Neural cell (in vitro differentiated cells): ENCODE data around the gene AHCYL1. TPM values are rescaled to one million over a fixed set of nuclear protein-coding genes. Genes with fewer than 3 reads are reported as not detected.
A peak's percentile ranks its signal among the peaks of the same experiment; 100 is the strongest.

Experiments used
- H2AFZ ChIP-seq: fragments of 200-600, 300-800 bp; sonication (generic), shearing (Covaris generic); 2 replicates; pipeline ENCODE4 v1.6.0; 2014; ENCODE audit warnings: low read depth, mild to moderate bottlenecking, antibody characterized with exemption, low read length, moderate library complexity
- H3F3A ChIP-seq: fragments of 200-600 bp; shearing (Covaris generic); 2 replicates; pipeline ENCODE4 v1.6.1; 2016; ENCODE audit warnings: mild to moderate bottlenecking, moderate library complexity, mixed read lengths, antibody characterized with exemption, low read length; ENCODE audit not compliant: insufficient read depth, poor library complexity, severe bottlenecking
- H3K27ac ChIP-seq: fragments of 200-600, 300-800 bp; sonication (generic), shearing (Covaris generic); 2 replicates; pipeline ENCODE4 v1.5.1; 2014; ENCODE audit warnings: mild to moderate bottlenecking, low read length, moderate library complexity
- H3K27me3 ChIP-seq: fragments of 300-800, 200-600 bp; sonication (generic), shearing (Covaris generic); 2 replicates; pipeline ENCODE4 v1.6.0; 2014; ENCODE audit warnings: mild to moderate bottlenecking, low read depth, low read length, moderate library complexity; ENCODE audit not compliant: insufficient read depth
- H3K36me3 ChIP-seq: fragments of 300-800, 200-600 bp; sonication (generic), shearing (Covaris generic); 2 replicates; pipeline ENCODE4 v1.5.1; 2014; ENCODE audit warnings: mild to moderate bottlenecking, antibody characterized with exemption, low read length, moderate library complexity; ENCODE audit not compliant: insufficient read depth
- H3K4me2 ChIP-seq: fragments of 300-800, 200-600 bp; sonication (generic), shearing (Covaris generic); 2 replicates; pipeline ENCODE4 v1.6.0; 2014; ENCODE audit warnings: mild to moderate bottlenecking, low read length
- H3K4me3 ChIP-seq: fragments of 300-800, 200-600 bp; sonication (generic), shearing (Covaris generic); 2 replicates; pipeline ENCODE4 v1.5.1; 2014; ENCODE audit warnings: mild to moderate bottlenecking, low read length, moderate library complexity
- H3K79me2 ChIP-seq: fragments of 200-600 bp; shearing (Covaris generic); replicated peaks from 2 replicates; pipeline ENCODE4 v1.6.0; 2014; ENCODE audit warnings: mild to moderate bottlenecking, low read length, moderate library complexity; ENCODE audit not compliant: insufficient read depth
- H3K9ac ChIP-seq: fragments of 300-800, 200-600 bp; sonication (generic), shearing (Covaris generic); 2 replicates; pipeline ENCODE4 v1.6.1; 2016; ENCODE audit warnings: mild to moderate bottlenecking, low read length, mixed read lengths
- H3K9me2 ChIP-seq: fragments of 200-600 bp; shearing (Covaris generic); 2 replicates; pipeline ENCODE4 v1.6.1; 2016; ENCODE audit warnings: mild to moderate bottlenecking, low read length, mixed read lengths; ENCODE audit not compliant: insufficient read depth
- H3K9me3 ChIP-seq: fragments of 200-600, 300-800 bp; sonication (generic), shearing (Covaris generic); 2 replicates; pipeline ENCODE4 v1.6.1; 2016; ENCODE audit warnings: mild to moderate bottlenecking, mixed run types, low read length, moderate library complexity, mixed read lengths
- H4K20me1 ChIP-seq: fragments of 200-600 bp; shearing (Covaris generic); 2 replicates; pipeline ENCODE4 v1.6.1; 2016; ENCODE audit warnings: mild to moderate bottlenecking, mixed run types; ENCODE audit not compliant: insufficient read depth
- EP300 ChIP-seq: fragments of 450-650 bp; conservative IDR thresholded peaks from 2 replicates; pipeline ENCODE4 v1.6.1; 2014; ENCODE audit warnings: antibody characterized with exemption, mild to moderate bottlenecking, moderate library complexity; ENCODE audit not compliant: poor library complexity, severe bottlenecking
- EZH2 ChIP-seq: fragments of 200-600, 300-800 bp; shearing (Covaris generic), sonication (generic); IDR thresholded peaks from 2 replicates; pipeline ENCODE4 v1.6.1; 2014; ENCODE audit warnings: antibody characterized with exemption, low read length, borderline replicate concordance, mild to moderate bottlenecking; ENCODE audit not compliant: insufficient read depth, poor library complexity, severe bottlenecking
- MXI1 ChIP-seq: fragments of 450-650 bp; conservative IDR thresholded peaks from 2 replicates; pipeline ENCODE4 v1.6.1; 2014; ENCODE audit warnings: antibody characterized with exemption, mild to moderate bottlenecking; ENCODE audit not compliant: poor library complexity, severe bottlenecking
- POLR2AphosphoS5 ChIP-seq: IDR thresholded peaks from 2 replicates; pipeline ENCODE4 v1.6.1; 2012
- RAD21 ChIP-seq: fragments of 450-650 bp; conservative IDR thresholded peaks from 2 replicates; pipeline ENCODE4 v1.6.1; 2014; ENCODE audit warnings: antibody characterized with exemption, mild to moderate bottlenecking, moderate library complexity
- SMC3 ChIP-seq: fragments of 450-650 bp; conservative IDR thresholded peaks from 2 replicates; pipeline ENCODE4 v1.6.1; 2014; ENCODE audit warnings: antibody characterized with exemption, mild to moderate bottlenecking, moderate library complexity; ENCODE audit not compliant: poor library complexity
- TAF1 ChIP-seq: IDR thresholded peaks from 2 replicates; pipeline ENCODE4 v1.6.1; 2012; ENCODE audit warnings: low read depth
- polyA plus RNA-seq: library from polyadenylated mRNA; depleted of rRNA; stranded (reverse); fragments of >200 nt; gene quantifications from 2 replicates; pipeline ENCODE4 v1.2.3, GENCODE V29; 2014
- TF ChIP-seq, protein P1 (sequence below): fragments of 450-650 bp; IDR thresholded peaks from 2 replicates; pipeline ENCODE4 v1.5.1; 2014; ENCODE audit warnings: antibody characterized with exemption, mild to moderate bottlenecking, moderate library complexity; ENCODE audit not compliant: poor library complexity, severe bottlenecking
- TF ChIP-seq, protein P2 (sequence below): IDR thresholded peaks from 2 replicates; pipeline ENCODE4 v1.6.1; 2012; ENCODE audit warnings: borderline replicate concordance

The AHCYL1 gene
- polyA plus RNA-seq, 1 donor from 2014 or later = 48.7 TPM

DNA sequence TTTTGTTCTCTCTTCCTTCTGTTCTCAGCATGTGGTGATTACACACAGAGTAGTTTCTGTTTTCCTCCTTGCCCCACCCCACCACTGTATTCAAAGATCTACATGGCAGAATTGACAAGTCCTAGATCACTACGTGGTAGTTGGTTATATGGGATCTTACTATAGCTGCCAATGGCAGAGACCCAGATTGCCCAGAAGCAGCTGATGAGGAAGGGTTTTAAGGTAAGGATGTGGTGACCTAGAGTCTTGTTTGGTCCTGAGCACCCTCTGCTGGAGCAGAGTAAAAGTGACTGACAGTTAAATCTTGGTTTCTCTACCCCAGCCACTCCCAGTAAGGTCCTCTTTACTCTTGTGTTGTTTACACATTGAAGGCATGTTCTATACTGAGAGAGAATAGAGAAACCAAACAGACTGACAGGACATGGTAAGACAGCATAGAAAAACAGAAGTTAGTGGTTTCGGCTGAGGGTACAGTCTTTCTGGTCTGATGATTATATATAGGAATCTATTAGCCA, 27.0 kb downstream of the AHCYL1 start:
- no peaks in the 10 kb centered on the region for H3K79me2 ChIP-seq
- no peak overlapping the region for H3K9ac ChIP-seq
- peak; percentile 29 for TF ChIP-seq RAD21
- no peak for TF ChIP-seq EP300
- no peak for TF ChIP-seq POLR2AphosphoS5
- TF ChIP-seq SMC3 = peak; percentile 38
- TF ChIP-seq, protein P1, sequence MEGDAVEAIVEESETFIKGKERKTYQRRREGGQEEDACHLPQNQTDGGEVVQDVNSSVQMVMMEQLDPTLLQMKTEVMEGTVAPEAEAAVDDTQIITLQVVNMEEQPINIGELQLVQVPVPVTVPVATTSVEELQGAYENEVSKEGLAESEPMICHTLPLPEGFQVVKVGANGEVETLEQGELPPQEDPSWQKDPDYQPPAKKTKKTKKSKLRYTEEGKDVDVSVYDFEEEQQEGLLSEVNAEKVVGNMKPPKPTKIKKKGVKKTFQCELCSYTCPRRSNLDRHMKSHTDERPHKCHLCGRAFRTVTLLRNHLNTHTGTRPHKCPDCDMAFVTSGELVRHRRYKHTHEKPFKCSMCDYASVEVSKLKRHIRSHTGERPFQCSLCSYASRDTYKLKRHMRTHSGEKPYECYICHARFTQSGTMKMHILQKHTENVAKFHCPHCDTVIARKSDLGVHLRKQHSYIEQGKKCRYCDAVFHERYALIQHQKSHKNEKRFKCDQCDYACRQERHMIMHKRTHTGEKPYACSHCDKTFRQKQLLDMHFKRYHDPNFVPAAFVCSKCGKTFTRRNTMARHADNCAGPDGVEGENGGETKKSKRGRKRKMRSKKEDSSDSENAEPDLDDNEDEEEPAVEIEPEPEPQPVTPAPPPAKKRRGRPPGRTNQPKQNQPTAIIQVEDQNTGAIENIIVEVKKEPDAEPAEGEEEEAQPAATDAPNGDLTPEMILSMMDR = peak; percentile 39
- TF ChIP-seq MXI1 = no peak
- no peak for TF ChIP-seq TAF1
- TF ChIP-seq, protein P2, sequence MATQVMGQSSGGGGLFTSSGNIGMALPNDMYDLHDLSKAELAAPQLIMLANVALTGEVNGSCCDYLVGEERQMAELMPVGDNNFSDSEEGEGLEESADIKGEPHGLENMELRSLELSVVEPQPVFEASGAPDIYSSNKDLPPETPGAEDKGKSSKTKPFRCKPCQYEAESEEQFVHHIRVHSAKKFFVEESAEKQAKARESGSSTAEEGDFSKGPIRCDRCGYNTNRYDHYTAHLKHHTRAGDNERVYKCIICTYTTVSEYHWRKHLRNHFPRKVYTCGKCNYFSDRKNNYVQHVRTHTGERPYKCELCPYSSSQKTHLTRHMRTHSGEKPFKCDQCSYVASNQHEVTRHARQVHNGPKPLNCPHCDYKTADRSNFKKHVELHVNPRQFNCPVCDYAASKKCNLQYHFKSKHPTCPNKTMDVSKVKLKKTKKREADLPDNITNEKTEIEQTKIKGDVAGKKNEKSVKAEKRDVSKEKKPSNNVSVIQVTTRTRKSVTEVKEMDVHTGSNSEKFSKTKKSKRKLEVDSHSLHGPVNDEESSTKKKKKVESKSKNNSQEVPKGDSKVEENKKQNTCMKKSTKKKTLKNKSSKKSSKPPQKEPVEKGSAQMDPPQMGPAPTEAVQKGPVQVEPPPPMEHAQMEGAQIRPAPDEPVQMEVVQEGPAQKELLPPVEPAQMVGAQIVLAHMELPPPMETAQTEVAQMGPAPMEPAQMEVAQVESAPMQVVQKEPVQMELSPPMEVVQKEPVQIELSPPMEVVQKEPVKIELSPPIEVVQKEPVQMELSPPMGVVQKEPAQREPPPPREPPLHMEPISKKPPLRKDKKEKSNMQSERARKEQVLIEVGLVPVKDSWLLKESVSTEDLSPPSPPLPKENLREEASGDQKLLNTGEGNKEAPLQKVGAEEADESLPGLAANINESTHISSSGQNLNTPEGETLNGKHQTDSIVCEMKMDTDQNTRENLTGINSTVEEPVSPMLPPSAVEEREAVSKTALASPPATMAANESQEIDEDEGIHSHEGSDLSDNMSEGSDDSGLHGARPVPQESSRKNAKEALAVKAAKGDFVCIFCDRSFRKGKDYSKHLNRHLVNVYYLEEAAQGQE = no peak
- TF ChIP-seq EZH2 = no peak
- no peak overlapping the region for H3K27ac ChIP-seq
- H4K20me1 ChIP-seq = no peaks in the 10 kb centered on the region
- H3K9me3 ChIP-seq = no peaks in the 10 kb centered on the region
- H2AFZ ChIP-seq = no peak overlapping the region
- no peak overlapping the region for H3K4me3 ChIP-seq
- no peak overlapping the region for H3K4me2 ChIP-seq
- H3K27me3 ChIP-seq = no peaks in the 10 kb centered on the region
- H3K9me2 ChIP-seq = no peaks in the 10 kb centered on the region
- no peaks in the 10 kb centered on the region for H3F3A ChIP-seq
- H3K36me3 ChIP-seq = peaks cover 11% of the 10 kb centered on the region

DNA sequence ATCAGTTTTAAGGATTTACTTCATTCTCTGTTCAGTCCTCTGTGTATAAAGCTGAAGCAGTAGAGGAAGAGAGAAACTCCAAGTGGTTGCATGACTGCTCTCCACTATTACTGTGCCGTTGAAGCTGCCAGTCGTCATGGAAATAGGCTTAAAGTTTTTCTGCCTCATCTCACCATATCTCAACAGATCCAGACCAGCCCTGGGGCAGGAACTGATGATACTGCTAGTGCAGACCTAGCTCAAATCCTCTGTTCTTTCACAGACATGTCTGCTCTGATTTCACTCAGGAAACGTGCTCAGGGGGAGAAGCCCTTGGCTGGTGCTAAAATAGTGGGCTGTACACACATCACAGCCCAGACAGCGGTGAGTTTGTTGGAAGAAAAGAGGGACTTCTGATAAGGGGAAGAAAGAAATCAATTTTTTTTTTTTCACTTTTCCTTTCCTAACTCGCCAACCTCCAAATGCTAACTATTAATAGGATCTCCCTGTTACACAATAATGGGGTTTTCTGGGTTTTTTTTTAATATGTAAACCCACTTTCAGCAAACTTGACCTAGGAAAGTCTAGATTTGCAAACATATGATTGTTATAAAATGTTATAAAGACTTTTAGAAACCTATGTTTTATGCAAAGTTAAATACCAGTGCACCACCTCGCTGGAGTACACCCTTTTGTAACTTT, 27.7 kb downstream of the AHCYL1 start:
- Histone ChIP-seq H3K27ac (no peak overlapping the region), H2AFZ (no peak overlapping the region), H3K9me3 (no peaks in the 10 kb centered on the region), H3K9me2 (no peaks in the 10 kb centered on the region), H3K4me3 (no peak overlapping the region), H3K9ac (no peak overlapping the region), H3K36me3 (peaks cover 15% of the 10 kb centered on the region), H3K4me2 (no peak overlapping the region), H3F3A (no peaks in the 10 kb centered on the region), H4K20me1 (no peaks in the 10 kb centered on the region), H3K27me3 (no peaks in the 10 kb centered on the region), H3K79me2 (no peaks in the 10 kb centered on the region)
- TF ChIP-seq MXI1 (no peak), TAF1 (no peak), POLR2AphosphoS5 (no peak), RAD21 (no peak), EZH2 (no peak), EP300 (no peak), SMC3 (no peak)
- TF ChIP-seq, protein P2 = no peak
- TF ChIP-seq, protein P1 = no peak
